Medulla oblongata (tissue), 1 donor: ENCODE data around the gene PTS.
A peak's percentile ranks its signal among the peaks of the same experiment; 100 is the strongest.
"Not testable (repeated sequence)": the region's sequence is repeated elsewhere in the genome, so short reads cannot be mapped to it uniquely, and the experiment has no call there.

Source experiments
- DNase-seq: peaks from one replicate; pipeline ENCODE4 v3.0.0-alpha.2; 2015; ENCODE audit errors: extremely low spot score

Gene PTS

GRCh38 chr11:112226062-112226830 lies at the start of gene PTS:
TSS of gene PTS (plus strand) at chr11:112226428. CDS start at chr11:112226444, 16 bp downstream.
- DNase-seq: peak; percentile 95

- no peak for DNase-seq
Observed at GRCh38 chr11:112177589-112177988, 48.6 kb upstream of the PTS start.

- DNase-seq: no peak
Observed at GRCh38 chr11:112178428-112178827, 47.8 kb upstream of the PTS start.

GRCh38 chr11:112178936-112179335 lies 47.3 kb upstream of the PTS start:
- no peak for DNase-seq

- DNase-seq: peak; percentile 86
Observed at GRCh38 chr11:112179601-112180000, 46.6 kb upstream of the PTS start.

- DNase-seq: no peak
Observed at GRCh38 chr11:112182867-112183266, 43.4 kb upstream of the PTS start.

GRCh38 chr11:112185883-112186282 lies 40.3 kb upstream of the PTS start:
- DNase-seq: no peak

- no peak for DNase-seq
Observed at GRCh38 chr11:112186304-112186703, 39.9 kb upstream of the PTS start.

- DNase-seq: not testable (repeated sequence)
Observed at GRCh38 chr11:112195113-112195512, 31.1 kb upstream of the PTS start.

GRCh38 chr11:112195951-112196351 lies 30.3 kb upstream of the PTS start:
- no peak for DNase-seq

- DNase-seq: no peak
Observed at GRCh38 chr11:112196519-112197087, 29.6 kb upstream of the PTS start.

GRCh38 chr11:112199101-112199500 lies 27.1 kb upstream of the PTS start:
- DNase-seq: not testable (repeated sequence)

- DNase-seq: peak; percentile 14
Observed at GRCh38 chr11:112200252-112200651, 26.0 kb upstream of the PTS start.

- DNase-seq: no peak
Observed at GRCh38 chr11:112206071-112206470, 20.2 kb upstream of the PTS start.

GRCh38 chr11:112210890-112211289 lies 15.3 kb upstream of the PTS start:
- no peak for DNase-seq

- no peak for DNase-seq
Observed at GRCh38 chr11:112211536-112211935, 14.7 kb upstream of the PTS start.

GRCh38 chr11:112212290-112212689 lies 13.9 kb upstream of the PTS start:
- no peak for DNase-seq

GRCh38 chr11:112212710-112213109 lies 13.5 kb upstream of the PTS start:
- DNase-seq: no peak

- no peak for DNase-seq
Observed at GRCh38 chr11:112213753-112214152, 12.5 kb upstream of the PTS start.

- DNase-seq: no peak
Observed at GRCh38 chr11:112215621-112216020, 10.6 kb upstream of the PTS start.

GRCh38 chr11:112216561-112217105 lies 9.6 kb upstream of the PTS start:
- DNase-seq: no peak

GRCh38 chr11:112219476-112220232 lies 6.6 kb upstream of the PTS start:
- peak; percentile 91 for DNase-seq
